AG09309 (cell line): Measurements from ENCODE around the gene HSPA1B.
"Not testable (repeated sequence)": the region's sequence is repeated elsewhere in the genome, so short reads cannot be mapped to it uniquely, and the experiment has no call there.

Experiments
- DNase-seq: peaks from one replicate; pipeline ENCODE4 v3.0.0-alpha.2; 2010; ENCODE audit warnings: low read depth
- H3K4me3 ChIP-seq: 2 replicates; pipeline ENCODE4 v1.5.1; 2011; ENCODE audit warnings: mild to moderate bottlenecking, low read depth, low read length, moderate library complexity; ENCODE audit not compliant: control insufficient read depth
- CTCF ChIP-seq: IDR thresholded peaks from 2 replicates; pipeline ENCODE4 v1.5.1; 2011; ENCODE audit warnings: mild to moderate bottlenecking, low read depth, low read length, inconsistent platforms; ENCODE audit not compliant: insufficient read depth, control insufficient read depth; ENCODE audit errors: missing control alignments

The HSPA1B gene

GRCh38 chr6:31792761-31793171, 34.8 kb upstream of the HSPA1B start:
- no peak overlapping the region for H3K4me3 ChIP-seq
- no peak for DNase-seq
- no peak for TF ChIP-seq CTCF

GRCh38 chr6:31793927-31794245, 33.7 kb upstream of the HSPA1B start:
- peak overlapping the region; percentile 82 for H3K4me3 ChIP-seq
- DNase-seq, result not testable (repeated sequence)

- no peak for DNase-seq
- TF ChIP-seq CTCF, result no peak
- peak overlapping the region; percentile 82 for H3K4me3 ChIP-seq
Measured at GRCh38 chr6:31794294-31794865, 33.2 kb upstream of the HSPA1B start.

- TF ChIP-seq CTCF, result no peak
- no peak for DNase-seq
- H3K4me3 ChIP-seq, result peak overlapping the region; percentile 82
Measured at GRCh38 chr6:31794866-31795615, 32.5 kb upstream of the HSPA1B start.

DNA sequence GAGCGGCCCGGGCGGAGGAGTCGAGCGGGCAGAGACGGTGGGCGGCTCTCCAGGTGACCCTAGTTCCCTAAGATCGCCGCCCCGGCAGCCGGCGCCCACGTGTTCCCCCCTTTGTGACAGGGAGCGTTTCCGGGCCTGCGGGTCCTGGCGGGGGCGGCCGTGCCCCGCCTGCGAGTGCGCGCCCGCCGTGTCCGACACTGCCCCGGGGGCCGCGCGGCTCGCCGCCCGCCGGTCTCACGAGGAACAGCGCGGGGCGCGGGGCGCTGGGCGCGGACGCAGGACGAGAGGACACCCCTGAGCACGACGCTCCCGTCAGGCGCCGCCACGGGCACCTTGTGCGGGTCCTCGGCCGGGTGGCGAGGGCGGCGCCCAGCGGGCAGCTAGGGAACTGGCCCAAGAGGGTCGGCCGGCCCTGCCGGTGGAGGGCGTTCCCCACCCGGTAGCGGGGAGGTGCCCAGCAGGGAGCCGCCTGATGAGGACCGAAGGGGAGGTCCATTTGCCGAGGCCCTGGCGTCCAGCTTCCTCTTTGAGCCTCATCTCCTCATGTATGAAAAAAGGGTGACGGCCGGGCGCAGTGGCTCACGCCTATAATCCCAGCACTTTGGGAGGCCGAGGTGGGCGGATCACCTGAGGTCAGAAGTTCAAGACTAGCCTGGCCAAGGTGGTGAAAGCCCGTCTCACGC, 31.8 kb upstream of the HSPA1B start, which contains the start of gene VARS1:
TSS of gene VARS1 (minus strand) at position 137 of the 683 bp plus-strand sequence. CDS start 535 bp downstream, outside the sequence.
- peak within 1 kb of the TSS; percentile 82 for H3K4me3 ChIP-seq
- peak; percentile 69 for TF ChIP-seq CTCF
- peak; percentile 46 for DNase-seq

- TF ChIP-seq CTCF, result no peak
- DNase-seq, result no peak
- no peak overlapping the region for H3K4me3 ChIP-seq
Measured at GRCh38 chr6:31796993-31797385, 30.5 kb upstream of the HSPA1B start.

- H3K4me3 ChIP-seq, result no peak overlapping the region
- DNase-seq, result no peak
- TF ChIP-seq CTCF, result no peak
Measured at GRCh38 chr6:31797588-31797987, 29.9 kb upstream of the HSPA1B start.
